WTC11 (cell line): ENCODE data around the gene AGAP5. TPM values are rescaled to one million over a fixed set of nuclear protein-coding genes. Genes with fewer than 3 reads are reported as not detected.

Experiments
- ATAC-seq: fragments of 200-7000 bp; cut with Tn5 transposase; 2 replicates; pipeline ENCODE4 v1.10.0; 2021; ENCODE audit warnings: mild to moderate bottlenecking, moderate library complexity
- CTCF ChIA-PET: fragments of 300-600 bp; sonication (Branson Sonifier 250); formaldehyde crosslinking; loops from one replicate; lab custom pipeline; 2021; ENCODE audit warnings: antibody characterized with exemption; lab: Charles Lee
- POLR2A ChIA-PET: fragments of 350-600 bp; sonication (Branson Sonifier 250); formaldehyde crosslinking; loops from one replicate; lab custom pipeline; 2021; ENCODE audit warnings: antibody characterized with exemption; lab: Charles Lee
- DNase-seq: peaks from one replicate; pipeline ENCODE4 v3.0.0; 2021; ENCODE audit warnings: low spot score
- H3K27ac Mint-ChIP-seq: 2 replicates; pipeline ENCODE4 v1.8.0; 2021; ENCODE audit warnings: mixed read lengths
- H3K27me3 Mint-ChIP-seq: 2 replicates; pipeline ENCODE4 v1.8.0; 2021; ENCODE audit warnings: low read depth, mild to moderate bottlenecking, moderate library complexity, mixed read lengths
- H3K36me3 Mint-ChIP-seq: 2 replicates; pipeline ENCODE4 v1.8.0; 2021; ENCODE audit warnings: mixed read lengths
- H3K4me1 Mint-ChIP-seq: 2 replicates; pipeline ENCODE4 v1.8.0; 2022; ENCODE audit warnings: mixed read lengths
- H3K4me3 Mint-ChIP-seq: 2 replicates; pipeline ENCODE4 v1.8.0; 2021; ENCODE audit warnings: mild to moderate bottlenecking, moderate library complexity, mixed read lengths
- H3K9me3 Mint-ChIP-seq: 2 replicates; pipeline ENCODE4 v1.8.0; 2021; ENCODE audit warnings: mixed read lengths
- CTCF ChIP-seq: fragments of 200-600 bp; IDR thresholded peaks from 2 replicates; pipeline ENCODE4 v1.8.0; 2022; ENCODE audit warnings: antibody characterized with exemption
- GABPB1 ChIP-seq: sonication (generic); formaldehyde crosslinking; IDR thresholded peaks from 2 replicates; pipeline ENCODE4 v1.8.1; 2023; ENCODE audit warnings: mild to moderate bottlenecking, missing genetic modification reagents
- NFYB ChIP-seq: sonication (generic); formaldehyde crosslinking; conservative IDR thresholded peaks from 2 replicates; pipeline ENCODE4 v1.8.0; 2022; ENCODE audit warnings: low read depth, missing genetic modification reagents
- NR1H2 ChIP-seq: sonication (generic); formaldehyde crosslinking; IDR thresholded peaks from 2 replicates; pipeline ENCODE4 v1.9.0; 2021; ENCODE audit warnings: mild to moderate bottlenecking, moderate library complexity, missing genetic modification reagents
- NR3C1 ChIP-seq: sonication (generic); formaldehyde crosslinking; conservative IDR thresholded peaks from 2 replicates; pipeline ENCODE4 v1.8.1; 2023; ENCODE audit warnings: low read depth, mild to moderate bottlenecking, missing genetic modification reagents
- PRDM15 ChIP-seq: sonication (generic); formaldehyde crosslinking; IDR thresholded peaks from 2 replicates; pipeline ENCODE4 v1.8.0; 2022; ENCODE audit warnings: missing genetic modification reagents
- ZNF512 ChIP-seq: sonication (generic); formaldehyde crosslinking; IDR thresholded peaks from 2 replicates; pipeline ENCODE4 v1.8.1; 2022; ENCODE audit warnings: missing genetic modification reagents, borderline replicate concordance
- ZNF671 ChIP-seq: fragments of 250-450 bp; sonication (Bioruptor Pico); IDR thresholded peaks from 2 replicates; pipeline ENCODE4 v1.8.0; 2021; ENCODE audit warnings: mild to moderate bottlenecking
- total RNA-seq: library from RNA; stranded (reverse); gene quantifications from 3 replicates; pipeline ENCODE4 v1.2.3, GENCODE V29; 2021

AGAP5 gene
- total RNA-seq, 1 experiment from 2014 or later = 7.5 TPM

- H3K27ac Mint-ChIP-seq = no peak overlapping the region
- ATAC-seq (no peak), DNase-seq (no peak)
- ChIA-PET POLR2A (no interaction called here), CTCF (interaction anchor here (6.9 kb wide), 1 partner anchor 115 kb away, joined by 77 read pairs; no protein-coding TSS in a partner anchor)
- peaks cover 27% of the 10 kb centered on the region for H3K4me1 Mint-ChIP-seq
- no peak for TF ChIP-seq NFYB (CRISPR knock-in tag)
- H3K9me3 Mint-ChIP-seq = no peaks in the 10 kb centered on the region
- no peak overlapping the region for H3K4me3 Mint-ChIP-seq
- no peaks in the 10 kb centered on the region; the same call in 1 of the 2 replicates for H3K27me3 Mint-ChIP-seq
- H3K36me3 Mint-ChIP-seq = no peaks in the 10 kb centered on the region
Observed at GRCh38 chr10:73645251-73645650, 52.7 kb downstream of the AGAP5 start.

- no peaks in the 10 kb centered on the region for H3K36me3 Mint-ChIP-seq
- ChIA-PET CTCF (interaction anchor here (0.6 to 6.9 kb wide), 11 partner anchors 13 to 178 kb away, joined by 3 to 77 read pairs (median 4); partner anchors contain the start of gene USP54), POLR2A (interaction anchor here (1.0 kb wide), 1 partner anchor 53 kb away, joined by 3 read pairs; the partner anchor contains the start of gene USP54)
- no peak overlapping the region for H3K4me3 Mint-ChIP-seq
- ATAC-seq (no peak), DNase-seq (no peak)
- peaks cover 27% of the 10 kb centered on the region for H3K4me1 Mint-ChIP-seq
- H3K9me3 Mint-ChIP-seq = no peaks in the 10 kb centered on the region
- TF ChIP-seq GABPB1 (no peak), ZNF671 (CRISPR knock-in tag) (no peak), NR3C1 (no peak), PRDM15 (no peak), NR1H2 (CRISPR knock-in tag) (no peak), CTCF (no peak)
- H3K27me3 Mint-ChIP-seq = no peaks in the 10 kb centered on the region; the same call in 1 of the 2 replicates
- H3K27ac Mint-ChIP-seq = no peak overlapping the region; the same call in 1 of the 2 replicates
Observed at GRCh38 chr10:73644767-73645166, 53.1 kb downstream of the AGAP5 start.

GRCh38 chr10:73644015-73644743, 53.7 kb downstream of the AGAP5 start:
- peaks cover 27% of the 10 kb centered on the region for H3K4me1 Mint-ChIP-seq
- H3K4me3 Mint-ChIP-seq = no peak overlapping the region
- ATAC-seq = peak; percentile 37
- no peaks in the 10 kb centered on the region for H3K9me3 Mint-ChIP-seq
- peak; percentile 57 for DNase-seq
- TF ChIP-seq ZNF512 (0 out of 2 replicates have a peak, but pooled peaks have one; percentile 32), CTCF (peak; percentile 81), ZNF671 (CRISPR knock-in tag) (no peak)
- POLR2A ChIA-PET = interaction anchor here (1.0 kb wide), 1 partner anchor 53 kb away, joined by 3 read pairs; the partner anchor contains the start of gene USP54
- H3K27ac Mint-ChIP-seq = no peak overlapping the region; the same call in 1 of the 2 replicates
- H3K36me3 Mint-ChIP-seq = no peaks in the 10 kb centered on the region
- CTCF ChIA-PET = interaction anchor here (0.5 to 6.9 kb wide), 15 partner anchors 13 to 449 kb away, joined by 3 to 77 read pairs (median 4); partner anchors contain the start of gene USP54
- no peaks in the 10 kb centered on the region; the same call in 1 of the 2 replicates for H3K27me3 Mint-ChIP-seq
